Activated T-cell treated with anti-CD3 and anti-CD28 coated beads for 1 hour (primary cell): ENCODE data around the gene OR2G2.

ENCODE experiments used
- DNase-seq: peaks from one replicate; pipeline ENCODE4 v3.0.0-alpha.2; 2020; ENCODE audit warnings: low read depth

Gene OR2G2, protein sequence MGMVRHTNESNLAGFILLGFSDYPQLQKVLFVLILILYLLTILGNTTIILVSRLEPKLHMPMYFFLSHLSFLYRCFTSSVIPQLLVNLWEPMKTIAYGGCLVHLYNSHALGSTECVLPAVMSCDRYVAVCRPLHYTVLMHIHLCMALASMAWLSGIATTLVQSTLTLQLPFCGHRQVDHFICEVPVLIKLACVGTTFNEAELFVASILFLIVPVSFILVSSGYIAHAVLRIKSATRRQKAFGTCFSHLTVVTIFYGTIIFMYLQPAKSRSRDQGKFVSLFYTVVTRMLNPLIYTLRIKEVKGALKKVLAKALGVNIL

DNA sequence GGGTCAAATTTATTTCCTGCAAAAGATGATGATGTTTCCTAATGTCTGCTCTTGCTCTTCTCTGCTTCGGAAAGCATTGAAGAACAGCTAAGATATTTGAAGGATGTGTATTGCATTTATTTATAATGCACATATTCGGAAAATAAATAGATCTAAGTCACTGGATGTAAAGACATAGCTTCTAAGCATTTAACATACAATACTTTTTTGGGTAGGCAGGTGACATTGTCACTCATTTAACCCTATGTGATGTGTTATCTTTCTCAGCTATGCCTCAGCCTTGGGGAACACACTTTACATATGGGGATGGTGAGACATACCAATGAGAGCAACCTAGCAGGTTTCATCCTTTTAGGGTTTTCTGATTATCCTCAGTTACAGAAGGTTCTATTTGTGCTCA is at the start of gene OR2G2:
OR2G2 (plus strand) TSS at position 301 of the 400 bp plus-strand sequence; CDS start at position 301, 0 bp downstream.
- DNase-seq: no peak

DNA sequence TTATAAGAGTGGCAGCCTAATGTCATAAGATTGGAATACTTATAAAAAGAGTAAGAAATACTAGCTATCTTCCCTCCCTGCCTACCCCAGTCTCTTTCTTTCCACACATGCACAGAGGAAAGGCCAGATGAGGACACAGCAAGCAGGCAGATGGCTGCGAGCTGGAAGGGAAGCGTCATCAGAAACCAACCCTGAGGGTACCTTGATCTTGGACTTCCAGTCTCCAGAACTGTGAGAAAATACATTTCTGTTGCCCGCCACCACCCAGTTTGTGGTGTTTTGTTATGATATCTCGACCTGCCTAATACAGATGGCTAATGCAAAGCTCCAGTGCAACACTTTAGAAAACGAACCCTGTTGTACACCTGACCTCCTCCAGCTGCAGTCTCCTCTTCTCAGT is 49.6 kb upstream of the OR2G2 start:
- DNase-seq: no peak

DNA sequence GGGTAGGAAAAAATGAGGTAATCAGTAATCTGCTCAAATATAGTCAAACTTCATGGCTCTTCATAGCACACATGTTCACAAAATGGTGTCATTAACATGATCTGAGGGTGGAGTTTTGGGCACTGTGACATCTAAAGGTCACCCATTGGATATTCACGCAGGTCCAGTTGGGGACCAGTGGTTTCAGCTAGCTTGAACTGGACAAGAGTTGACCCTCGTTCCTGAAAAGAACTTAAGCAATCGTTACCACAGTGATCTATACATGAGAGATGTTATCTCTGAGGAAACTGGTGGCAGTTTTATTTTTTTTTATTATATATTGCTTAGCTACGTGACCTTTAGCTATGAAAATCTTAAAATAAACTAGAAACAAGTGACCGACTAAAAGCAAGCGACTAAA is 48.9 kb upstream of the OR2G2 start:
- DNase-seq: no peak

DNA sequence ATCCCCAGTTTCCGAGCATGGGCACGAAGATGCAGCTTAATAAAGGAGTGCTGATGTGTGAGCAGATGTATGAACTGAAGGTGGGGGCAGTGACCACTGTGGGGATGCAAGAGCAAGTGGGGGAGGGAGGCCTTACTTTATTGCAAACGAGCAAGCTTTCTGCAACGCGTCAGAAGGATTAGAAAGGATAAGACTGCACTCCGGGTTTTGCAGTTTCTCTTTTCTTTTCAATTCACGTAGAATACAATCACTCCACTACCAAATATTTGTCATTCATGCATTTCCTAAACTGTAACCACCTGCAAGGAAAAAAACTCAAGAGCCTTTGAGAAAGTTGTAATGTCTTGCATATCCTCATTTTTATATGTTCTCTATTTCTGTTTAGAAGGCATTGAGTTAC is 47.6 kb upstream of the OR2G2 start:
- no peak for DNase-seq

DNA sequence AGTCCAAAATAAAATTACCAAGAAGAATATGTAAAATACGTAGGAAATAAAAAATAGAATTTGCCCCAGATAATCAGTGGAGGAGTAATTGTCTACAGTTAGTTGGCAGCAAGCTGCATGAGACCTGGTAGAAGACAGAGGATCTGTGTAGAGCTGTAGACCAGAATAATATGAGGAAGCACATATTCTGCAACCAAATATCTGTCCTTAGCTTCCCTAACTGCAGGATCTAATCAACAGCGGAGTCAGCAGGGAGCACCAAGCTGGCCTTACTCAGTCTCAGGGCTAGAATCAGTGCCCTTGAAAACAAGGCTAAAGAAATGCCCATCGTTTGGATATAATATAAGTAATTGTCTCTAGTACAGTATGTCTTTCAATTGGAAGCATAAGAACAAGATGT is 45.3 kb upstream of the OR2G2 start:
- no peak for DNase-seq

DNA sequence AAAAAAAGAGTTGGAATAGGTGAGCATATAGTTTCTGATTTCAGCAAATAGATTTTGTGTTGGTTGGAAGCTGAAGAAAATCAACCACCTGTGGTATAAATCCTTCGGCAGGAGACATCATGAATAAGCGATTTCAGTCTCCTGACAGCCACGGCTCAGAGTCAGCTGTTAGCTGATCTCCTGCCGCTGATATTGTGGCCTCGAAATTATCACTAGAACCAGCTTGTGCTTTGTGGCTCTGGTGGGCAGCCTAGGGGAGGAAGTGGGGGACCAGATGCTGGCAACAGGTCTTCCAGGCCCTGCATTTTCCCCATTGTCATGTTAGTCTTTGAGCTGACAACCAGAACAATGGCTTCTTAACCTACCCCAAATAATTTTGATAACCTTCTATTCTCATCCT is 40.1 kb upstream of the OR2G2 start:
- no peak for DNase-seq

DNA sequence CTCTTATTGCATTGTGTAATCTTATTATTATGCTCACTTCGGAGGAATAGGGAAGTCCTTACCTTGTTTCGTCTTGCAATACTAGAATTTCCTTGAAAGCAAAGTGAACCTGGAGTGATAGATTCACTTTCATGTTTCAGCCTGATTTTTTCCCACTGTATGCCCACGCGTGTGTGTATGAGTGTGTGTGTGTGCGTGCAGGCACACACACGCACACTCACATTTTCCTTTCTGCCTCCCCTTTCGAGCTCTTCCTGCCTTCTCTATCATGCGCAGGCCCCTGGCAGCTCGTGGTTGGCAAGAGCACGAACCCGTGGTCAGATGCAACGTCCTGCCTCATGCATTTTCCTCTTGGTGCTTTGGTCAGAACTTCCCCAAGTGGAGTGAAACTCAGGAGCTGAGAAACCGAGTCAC is 39.4 kb upstream of the OR2G2 start, which contains the start of gene GCSAML:
GCSAML (plus strand) TSS at position 366 of the 414 bp plus-strand sequence. CDS start 58 bp downstream, outside the sequence.
- no peak for DNase-seq

DNA sequence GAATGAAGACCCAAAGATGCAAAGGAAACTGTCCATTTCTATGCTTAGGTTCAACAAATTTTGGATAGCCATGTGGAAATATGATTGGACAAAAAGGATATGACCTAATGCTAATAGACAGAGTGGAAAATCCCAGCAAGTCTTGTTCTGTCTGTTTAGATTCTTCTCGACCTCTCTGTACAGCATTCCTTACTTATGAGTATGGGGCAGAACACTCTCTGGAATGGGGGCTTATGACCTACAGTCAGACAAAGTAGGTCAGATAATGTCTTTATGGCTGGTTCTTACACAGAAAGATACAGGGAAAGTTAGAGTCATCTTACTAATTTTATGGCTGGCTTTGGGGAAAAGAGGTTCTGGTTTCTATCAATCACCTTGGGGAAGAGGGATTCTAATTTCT is 36.4 kb upstream of the OR2G2 start:
- no peak for DNase-seq

DNA sequence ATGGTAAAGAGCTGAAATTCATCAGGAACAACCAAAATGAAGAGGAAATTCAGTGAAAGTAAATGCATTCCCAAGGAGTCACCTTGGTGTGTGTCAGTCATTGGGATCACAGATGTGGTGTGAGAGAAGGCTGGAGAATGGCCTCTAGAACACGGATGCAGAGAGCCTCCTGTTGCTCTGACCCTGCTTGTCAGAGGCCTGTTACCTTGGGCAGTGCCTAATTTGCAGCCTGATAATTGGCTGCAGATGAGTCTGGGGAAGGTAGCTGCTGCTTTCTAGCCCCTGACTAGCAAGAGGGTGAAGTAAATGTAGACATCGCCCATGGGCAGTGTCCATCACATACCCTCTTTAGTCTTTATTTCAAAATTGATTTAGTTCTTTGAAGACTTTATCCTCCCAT is 35.9 kb upstream of the OR2G2 start:
- DNase-seq: no peak

DNA sequence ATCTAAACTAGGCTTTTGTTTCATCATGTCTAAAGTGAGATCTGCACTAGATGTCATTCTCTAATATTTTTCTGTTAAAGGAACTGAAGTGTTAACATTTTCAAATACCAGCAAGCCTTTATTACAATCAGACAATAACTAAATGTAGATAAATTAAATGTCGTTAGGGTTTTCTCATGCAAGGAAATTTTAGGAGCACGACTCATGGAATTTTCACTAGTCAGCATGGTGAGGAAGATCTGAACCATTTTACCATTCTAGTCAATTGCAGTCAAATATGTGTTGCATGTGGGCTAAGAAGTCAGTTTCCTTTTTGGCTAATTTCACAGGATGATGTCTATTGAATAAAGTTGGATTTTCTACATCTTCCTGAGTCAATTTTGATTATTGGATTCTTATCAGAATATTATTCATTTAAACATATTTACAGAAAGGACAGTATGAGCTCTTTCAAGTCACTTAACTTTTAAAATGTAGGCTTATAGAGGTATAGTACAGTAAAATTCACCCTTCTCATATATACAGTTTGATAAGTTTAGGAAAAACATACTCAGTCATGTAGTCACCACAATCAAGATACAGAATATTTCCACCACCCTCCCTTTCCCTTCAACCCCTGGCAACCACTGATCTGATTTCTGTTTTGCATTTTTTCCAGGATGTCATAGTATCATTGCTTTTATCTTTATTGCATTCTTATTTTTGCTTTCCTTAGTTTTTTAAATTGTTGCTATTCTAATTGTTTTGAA is 30.1 kb upstream of the OR2G2 start:
- DNase-seq: no peak

DNA sequence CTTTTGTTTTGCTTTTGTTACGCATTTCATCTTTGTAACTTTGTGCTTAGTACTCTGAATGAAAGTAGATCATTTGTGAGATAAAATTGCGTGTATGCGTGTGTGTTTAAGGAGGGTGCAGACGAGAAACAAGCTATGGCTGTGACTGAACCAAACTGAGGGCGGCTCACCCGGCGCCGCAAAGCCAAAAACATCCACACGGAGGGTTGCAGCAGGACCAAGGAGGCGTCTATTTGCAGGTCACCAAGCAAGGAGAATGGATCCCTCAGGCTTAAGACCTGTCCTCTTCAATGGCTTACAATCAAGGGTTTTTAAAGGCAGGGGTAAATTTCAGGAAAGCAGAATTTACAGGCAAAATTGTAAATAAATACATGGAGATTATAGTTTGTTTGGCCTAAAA is 26.4 kb upstream of the OR2G2 start:
- no peak for DNase-seq

DNA sequence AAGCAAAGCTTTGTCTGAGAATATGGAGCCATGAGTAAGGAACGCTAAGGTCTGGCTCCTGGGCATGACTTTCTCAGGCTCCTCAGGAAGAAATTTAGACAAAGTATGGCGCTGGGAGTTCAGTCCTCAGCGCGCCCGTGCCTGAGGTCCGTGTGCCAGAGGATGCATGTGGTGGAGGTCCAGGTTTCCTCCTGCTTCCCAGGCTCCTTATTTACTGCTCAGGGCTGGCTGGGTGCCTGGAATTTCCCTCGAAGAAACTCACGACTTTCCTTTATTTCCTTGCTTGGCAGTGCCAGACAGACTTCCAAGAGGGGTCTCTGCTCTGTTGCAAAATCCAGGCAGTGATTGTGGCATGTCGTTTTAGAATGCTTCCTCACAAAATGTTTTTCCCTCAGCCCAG is 26.0 kb upstream of the OR2G2 start:
- no peak for DNase-seq

DNA sequence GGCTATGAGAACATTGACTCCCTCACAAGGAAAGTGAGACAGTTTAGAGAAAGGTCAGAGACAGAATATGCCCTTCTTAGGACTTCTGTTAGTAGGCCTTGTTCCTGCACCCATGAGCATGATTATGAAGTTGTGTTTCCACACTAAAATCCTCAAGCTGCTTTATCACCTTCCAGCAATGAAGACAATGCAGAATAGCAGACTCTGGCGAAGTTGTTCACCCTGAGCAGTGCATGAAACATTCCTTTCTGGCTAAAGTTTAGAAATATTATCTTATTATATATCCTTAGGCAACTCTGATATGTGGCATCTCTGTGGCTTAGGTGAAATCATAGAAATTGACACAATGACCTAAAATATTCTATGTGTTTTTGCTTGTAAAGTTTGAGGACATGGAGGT is 13.9 kb upstream of the OR2G2 start:
- no peak for DNase-seq

DNA sequence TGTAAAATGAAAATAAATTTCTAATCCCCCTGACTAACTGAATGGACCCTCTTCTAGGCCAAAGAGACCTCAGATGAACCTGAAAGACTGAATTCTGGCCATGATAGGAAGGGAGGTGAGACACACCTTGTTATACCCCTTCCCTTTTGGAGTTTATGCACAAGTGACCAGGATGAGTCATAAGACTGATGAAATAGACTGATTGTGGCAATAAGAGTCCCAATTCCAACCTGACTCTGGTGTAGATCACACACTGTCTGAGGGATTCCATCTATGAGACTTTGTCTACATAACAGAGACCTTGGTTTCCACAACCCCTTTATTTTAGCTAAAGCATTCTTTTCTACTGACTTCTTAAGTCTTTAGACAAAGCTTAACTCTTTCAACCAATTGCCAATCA is 13.5 kb upstream of the OR2G2 start:
- DNase-seq: no peak

DNA sequence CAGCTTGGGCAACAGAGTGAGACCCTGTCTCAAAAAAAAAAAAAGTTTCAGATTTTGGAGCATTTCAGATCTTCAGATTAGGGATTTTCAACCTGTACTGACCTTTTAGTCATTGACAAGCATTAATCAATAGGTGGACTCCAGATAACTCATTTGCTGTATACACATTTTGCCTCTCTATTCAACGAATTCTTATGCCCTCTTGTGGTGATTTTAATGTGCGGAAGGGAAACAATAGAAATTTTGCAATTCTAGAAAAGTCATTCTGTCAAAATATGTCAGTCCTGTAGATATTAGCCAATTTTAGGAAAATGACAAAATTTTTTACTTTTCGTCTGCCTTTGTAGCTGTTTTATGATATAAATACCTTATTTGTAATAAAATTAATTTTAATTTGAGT is 11.6 kb upstream of the OR2G2 start:
- DNase-seq: no peak

DNA sequence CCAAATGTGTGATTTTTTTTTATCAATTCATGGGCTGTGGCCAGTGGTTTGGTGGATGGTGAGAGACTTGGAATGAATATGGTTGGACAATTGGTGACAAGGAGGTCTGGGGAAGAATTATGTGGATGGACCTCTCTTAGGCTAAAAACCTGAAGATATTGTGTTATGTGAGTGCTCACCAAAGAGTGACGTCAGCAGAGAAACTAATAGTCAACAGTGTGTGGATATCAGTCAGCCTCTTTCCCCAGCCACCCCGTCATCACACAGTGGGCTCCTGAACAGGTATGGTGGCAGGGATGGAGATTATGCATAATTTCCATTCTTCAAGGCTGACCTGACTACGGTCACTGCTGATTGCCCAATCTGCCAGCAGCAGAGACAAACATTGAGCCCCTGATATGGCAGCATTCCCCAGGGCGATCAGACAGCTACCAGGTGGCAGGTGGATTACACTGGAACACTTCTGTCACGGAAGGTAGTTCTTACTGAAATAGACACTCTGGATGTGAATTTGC is 9.2 kb upstream of the OR2G2 start:
- DNase-seq: no peak

DNA sequence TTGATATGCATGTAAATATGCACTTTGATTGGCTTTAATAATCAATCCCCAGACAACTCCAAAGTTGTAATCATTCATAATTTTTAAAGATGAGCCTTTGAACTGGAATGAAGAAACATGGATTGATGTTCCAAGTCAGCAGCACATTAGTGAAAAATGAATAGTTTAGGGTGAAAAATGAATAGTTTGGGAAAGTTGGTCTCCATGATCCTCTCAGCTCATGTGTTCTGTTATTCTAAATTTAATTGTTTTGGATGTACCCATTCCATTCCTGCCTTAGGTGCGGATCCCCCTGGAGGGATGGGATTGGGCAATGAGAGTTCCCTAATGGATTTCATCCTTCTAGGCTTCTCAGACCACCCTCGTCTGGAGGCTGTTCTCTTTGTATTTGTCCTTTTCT is 17.1 kb downstream of the OR2G2 start, which contains the start of gene OR2G3:
OR2G3 (plus strand) TSS at position 301 of the 400 bp plus-strand sequence; CDS start at position 301, 0 bp downstream.
- DNase-seq: no peak

DNA sequence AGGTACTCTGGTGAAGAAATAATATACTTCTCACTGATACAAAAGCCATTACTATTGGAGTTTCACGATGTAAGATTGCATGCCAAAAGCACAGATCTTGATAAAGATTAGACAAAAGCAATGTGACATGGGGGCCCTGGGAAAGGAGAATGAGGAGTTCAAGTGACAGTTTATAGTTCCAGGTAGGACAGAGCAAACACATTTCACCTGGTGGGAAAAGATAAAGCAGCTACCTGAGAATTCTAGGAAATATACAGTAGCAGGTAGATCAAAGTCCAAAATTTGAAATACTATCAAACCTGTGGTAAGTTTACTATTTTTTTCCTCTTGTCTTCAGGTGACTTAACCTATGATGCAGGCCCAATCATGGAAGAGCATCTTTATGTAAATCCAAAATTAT is 25.2 kb downstream of the OR2G2 start:
- no peak for DNase-seq

DNA sequence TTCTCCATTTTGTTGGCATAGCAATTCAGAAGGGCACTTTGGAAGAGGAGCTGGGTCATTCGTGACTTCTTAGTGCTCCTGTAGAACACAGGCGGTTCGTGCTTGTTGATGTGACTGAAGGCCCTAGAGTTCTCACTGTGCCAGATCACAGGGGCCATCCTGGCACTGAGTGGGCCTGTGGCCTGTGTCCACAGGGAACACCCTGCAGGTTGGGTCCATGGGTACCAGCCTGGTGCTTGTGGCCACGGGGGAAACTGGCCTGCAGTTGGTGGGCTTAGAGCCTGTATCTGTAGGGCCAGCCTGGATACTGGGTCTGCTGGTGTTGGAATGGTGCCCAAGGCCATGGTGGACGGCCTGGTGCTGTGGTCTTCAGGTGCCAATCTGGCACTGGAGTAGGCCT is 26.5 kb downstream of the OR2G2 start:
- no peak for DNase-seq

DNA sequence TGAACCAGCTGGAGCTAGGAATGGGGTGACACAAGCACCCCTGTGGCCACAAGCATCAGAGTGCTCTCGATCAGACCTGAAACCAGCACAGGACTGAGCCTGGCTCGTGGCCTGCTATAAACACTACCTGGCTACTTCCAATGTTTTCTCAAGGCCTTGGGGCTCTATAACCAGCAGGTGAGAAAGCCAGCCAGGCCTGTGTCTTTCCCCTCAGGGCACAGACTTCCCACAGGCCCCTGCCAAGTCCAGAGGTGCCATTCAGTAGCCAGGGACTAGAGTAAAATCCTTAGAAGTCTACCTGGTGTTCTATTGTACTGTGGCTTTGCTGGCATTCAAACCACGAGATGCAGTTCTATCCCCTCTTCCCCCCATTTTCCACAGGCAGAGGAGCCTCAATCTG is 39.8 kb downstream of the OR2G2 start:
- no peak for DNase-seq

DNA sequence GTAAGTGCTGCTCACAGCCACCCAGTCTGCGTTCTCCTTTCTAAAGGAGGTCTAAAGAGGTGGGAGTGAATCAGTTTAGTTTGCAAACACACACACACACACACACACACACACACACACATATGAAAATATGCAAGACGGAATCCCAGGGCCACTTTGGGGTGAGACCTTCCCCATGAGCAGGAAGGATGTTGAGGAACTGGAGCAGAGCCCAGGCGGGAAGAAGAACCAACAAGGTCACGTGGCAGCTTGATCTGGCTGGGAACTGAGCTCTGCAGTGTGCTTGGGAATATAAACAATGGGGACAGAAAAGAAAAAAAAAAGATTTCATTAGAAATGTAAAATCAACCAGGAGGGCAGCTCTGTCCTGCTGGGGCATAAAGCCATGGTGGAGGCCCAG is 49.9 kb downstream of the OR2G2 start:
- no peak for DNase-seq

DNA sequence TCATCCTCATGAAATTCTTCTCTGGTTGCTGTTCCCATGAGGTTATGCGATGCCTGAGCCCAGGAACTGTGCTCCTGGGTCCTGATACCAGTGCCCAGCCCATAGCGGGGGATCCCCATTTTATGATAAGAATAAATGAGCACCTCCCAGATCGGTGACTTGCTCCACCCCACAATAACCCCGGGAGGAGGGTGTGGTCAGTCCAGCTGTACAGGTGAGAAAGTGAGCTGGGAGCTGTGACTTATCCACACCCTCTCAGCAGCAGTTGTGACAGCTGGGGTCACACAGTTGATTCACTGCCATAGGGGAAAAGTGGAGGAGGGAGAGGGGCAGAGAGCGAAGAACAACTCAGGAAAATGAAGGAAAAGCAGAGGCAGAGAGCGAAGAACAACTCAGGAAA is 50.6 kb downstream of the OR2G2 start:
- no peak for DNase-seq
